ENCODE data around the gene PCLO.
"Not testable (repeated sequence)": the region's sequence is repeated elsewhere in the genome, so short reads cannot be mapped to it uniquely, and the experiment has no call there.

PCLO gene

DNA sequence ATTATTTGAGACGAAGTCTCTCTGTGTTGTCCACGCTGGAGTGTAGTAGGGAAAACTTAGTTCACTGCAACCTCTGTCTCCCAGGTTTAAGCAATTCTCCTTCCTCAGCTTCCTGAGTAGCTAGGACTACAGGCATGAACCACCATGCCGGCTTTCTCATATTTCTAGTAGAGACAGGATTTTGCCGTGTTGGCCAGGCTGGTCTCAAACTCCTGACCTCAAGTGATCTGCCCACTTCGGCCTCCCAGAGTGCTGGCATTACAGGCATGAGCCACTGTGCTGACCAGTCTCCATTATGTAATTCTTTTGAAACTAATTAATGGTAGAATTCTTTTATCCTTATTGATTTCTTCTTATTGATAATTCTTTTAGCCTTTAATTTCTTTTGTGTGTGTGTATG is 32.5 kb downstream of the PCLO start:
- no peak for DNase-seq

DNA sequence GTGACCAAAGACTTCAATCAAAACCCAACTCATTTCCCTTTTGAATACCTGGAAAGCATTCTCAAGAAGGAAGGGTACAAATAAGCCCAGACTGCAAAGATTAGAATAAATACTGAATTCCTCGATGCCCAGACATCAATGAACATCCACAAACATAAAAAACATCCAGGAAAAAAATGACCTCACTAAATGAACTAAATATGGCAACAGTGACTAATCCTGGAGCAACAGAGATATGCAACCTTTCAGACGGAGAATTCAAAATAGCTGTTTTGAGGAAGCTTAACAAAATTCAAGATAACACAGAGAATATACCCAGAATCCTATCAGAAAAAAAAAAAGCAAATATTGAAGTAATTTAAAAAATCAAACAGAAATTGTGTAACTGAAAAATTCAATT is 43.2 kb downstream of the PCLO start:
- DNase-seq, result no peak

DNA sequence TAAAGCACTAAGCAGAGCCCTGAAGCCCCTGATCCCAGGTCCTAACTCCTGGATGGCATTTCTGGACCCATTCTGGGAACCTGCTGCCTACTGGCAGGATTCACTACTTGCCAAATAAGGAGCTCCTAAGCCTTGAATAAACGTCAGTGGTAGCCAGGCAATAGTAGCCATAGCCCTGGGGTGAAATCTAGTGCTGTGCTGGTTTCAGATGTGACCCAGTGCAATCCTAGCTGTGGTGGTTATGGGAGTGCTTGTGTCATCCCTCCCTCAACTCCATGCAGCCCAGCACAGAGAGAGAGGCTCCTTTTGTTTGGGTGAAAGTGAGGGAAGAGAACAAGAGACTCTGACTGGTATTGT is 43.7 kb downstream of the PCLO start:
- DNase-seq, result no peak

DNA sequence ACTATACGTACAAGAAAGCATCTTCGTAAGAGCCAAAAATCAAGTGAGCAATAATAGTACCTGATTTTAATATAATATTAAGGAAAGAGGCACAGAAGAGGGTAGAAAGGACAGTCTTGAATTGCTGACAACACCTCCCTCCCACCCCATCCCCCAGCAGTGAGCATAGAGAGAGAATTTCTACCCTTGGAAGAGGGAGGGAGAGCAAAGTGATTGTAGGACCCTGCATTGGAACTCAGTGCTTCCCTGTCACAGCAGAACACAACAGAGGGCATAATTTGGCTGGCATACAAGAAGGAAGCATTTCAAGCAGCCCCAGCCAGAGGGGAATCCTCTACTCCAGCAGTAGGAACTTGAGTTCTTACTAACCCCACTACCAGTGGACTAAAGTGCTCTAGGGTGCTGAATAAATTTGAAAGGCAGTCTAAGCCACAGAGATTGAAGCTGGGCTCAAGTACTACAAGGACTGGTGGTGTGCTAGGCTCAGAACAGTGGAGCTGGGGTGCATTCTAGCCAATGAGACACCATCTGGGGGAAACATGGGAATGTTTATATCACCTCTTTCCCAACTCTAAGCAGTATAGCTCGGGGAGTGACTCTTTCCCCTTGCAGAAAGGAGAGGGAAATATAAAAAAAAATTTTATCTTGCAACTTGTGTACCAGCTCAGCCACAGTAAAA is 44.2 kb downstream of the PCLO start:
- no peak for DNase-seq

DNA sequence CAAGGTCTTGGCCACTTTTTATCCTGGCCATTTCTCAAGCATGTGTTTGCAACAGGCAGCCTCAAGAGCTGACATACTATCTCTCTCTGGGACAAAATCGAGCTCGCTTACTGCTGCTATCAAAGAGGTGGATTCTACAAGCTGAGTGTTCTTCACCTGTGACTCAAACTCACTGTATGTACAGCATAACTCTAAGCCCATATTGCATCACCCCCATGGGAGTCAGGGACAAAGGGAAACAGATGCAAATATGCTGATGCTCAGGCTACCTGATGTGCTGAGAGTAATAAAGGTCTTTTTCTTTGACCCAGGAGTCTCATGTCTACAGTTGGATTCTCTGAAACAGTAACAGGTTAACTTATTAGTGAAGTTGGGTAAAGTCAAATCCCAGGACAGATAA is 45.2 kb downstream of the PCLO start:
- no peak for DNase-seq

DNA sequence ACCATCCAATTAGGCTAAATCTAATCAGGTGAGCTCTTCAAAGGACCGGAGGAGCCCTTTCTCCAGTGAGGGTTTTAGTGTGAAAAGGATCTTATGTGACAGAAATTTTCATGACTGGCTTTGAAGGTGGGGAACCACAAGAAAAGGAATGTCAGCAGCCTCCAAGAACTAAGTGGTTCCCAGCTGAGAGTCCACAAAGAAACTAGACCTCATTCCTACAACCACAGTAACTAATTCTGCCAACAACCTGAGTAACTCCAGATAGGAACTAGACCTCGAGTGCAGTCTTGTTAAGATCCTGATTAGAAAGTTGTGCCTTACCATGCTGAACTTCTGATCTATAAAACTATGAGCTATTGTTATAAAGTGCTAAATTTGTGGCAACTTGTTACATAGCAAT is 51.3 kb downstream of the PCLO start:
- DNase-seq, result no peak

DNA sequence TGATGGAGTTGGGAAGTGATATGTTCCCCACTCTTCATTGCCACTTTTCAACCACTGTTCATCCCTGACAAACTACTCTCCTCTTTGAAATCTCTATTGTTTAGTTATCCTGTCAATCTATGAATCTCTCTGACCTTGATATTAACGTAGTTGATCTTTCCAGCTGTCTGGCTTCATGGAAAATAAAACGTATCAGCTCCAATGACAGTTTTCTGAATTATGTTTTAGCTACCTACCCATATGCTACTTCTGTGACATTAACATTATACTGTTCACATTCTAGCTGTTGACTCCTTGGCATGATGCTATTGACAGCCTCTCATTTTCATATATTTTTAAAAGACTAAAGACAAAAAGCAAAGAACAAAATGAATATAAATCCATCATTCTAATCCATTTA is 53.3 kb downstream of the PCLO start:
- DNase-seq, result no peak

DNA sequence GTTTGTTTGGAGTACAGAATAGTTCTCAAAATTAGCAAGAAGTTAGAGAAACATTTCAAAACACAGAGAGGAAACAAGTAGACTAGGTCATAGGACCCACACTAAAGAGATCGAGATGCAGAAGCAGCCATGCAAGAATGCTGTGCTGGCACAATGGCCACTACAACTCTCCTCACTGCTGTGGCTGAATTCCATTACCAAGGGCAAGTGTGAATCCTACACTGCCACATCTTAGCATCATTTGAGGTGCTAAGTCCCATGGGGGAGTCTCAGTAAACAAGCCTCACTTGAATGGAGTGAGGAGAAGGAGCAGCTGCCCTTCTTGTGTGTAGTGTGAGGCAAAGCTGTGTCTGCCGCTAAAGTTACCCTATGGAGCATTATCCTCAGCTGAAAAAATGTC is 56.7 kb downstream of the PCLO start:
- DNase-seq, result no peak

DNA sequence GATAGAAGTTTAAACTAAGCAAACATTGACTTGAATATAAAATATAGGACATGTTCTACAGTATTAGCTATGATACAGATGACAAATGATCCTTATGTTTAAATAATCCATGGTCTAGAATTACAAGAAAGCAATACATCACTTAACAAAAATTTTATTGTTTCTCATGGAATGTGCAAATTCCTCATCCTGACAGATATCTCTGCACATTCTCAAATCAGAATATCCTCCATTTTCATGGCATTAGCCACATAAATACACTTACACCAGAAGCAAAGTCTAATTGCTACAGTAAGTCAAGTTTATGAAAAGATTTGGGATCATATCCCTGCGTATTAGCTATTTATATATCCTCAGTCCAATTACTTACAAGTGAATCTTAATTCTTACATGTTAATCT is 57.6 kb downstream of the PCLO start:
- DNase-seq, result no peak

DNA sequence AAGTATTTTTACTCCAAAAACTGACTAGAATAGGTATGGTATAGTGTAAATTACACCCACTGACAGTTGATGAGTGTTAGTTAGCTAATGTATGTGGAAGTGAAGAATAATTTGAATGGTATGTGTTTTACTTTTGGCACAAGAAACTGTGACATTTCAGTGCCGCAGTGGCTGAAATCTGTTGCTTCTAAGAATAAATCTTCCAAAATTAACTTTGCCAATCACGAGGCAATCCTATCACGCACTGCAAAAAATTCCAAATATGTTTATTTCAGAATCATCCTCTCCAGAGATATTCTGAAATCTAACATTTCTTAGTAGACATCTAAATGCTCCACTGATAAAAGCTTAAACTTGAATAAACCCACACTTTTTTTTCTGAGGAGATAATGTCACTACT is 61.2 kb downstream of the PCLO start:
- DNase-seq, result no peak

DNA sequence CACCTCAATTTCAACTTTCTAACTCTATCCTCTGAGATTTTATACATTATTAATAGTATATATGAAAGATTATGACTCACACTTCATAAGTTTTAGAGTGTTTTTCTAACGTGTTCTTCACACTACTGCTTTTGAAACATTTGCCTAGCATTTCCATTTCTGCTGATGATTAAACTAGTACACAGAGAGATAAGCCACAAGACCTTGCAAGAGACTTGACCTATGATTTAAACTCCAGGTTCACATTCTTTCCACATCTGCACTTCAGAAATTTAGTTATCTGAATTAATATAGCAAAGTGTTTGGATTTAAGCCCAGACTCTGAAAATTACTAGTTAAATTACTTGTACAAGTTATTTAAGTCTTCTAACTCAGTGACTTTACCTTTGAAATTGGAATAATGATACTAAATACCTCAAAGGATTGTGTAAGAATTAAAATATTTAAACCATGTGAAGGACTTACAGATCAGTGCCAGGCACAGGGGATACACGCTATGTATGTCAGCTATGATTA is 66.6 kb downstream of the PCLO start:
- no peak for DNase-seq

DNA sequence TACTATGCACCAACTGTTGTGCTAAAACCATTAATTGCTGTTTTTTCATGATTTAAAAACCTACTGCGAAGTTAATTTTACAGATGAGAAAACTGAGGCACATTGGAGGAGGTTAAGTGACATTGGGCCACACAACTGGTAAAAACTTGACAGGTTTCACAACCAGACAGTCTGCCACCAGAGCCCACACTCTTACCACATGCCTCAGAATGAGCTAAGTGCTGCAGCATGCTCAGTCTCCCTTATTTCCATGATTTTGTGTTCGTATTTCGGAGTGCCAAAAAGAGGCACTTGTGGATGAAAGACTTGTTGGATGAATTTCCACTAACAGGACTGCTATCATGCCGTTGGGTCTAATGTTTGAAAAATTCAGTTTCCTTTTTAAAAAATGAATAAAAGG is 77.4 kb downstream of the PCLO start:
- no peak for DNase-seq

DNA sequence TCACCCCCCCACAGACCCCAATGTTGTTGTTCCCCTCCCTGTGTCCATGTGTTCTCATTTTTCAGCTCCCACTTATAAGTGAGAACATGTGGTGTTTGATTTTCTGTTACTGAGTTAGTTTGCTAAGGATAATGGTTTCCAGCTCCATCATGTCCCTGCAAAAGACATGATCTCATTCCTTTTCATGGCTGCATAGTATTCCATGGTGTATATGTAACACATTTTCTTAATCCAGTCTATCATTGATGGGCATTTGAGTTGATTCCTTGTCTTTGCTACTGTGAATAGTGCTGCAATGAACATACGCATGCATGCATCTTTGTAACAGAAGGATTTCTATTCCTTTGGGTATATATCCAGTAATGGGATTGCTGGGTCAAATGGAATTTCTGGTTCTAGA is 82.8 kb downstream of the PCLO start:
- DNase-seq, result not testable (repeated sequence)

DNA sequence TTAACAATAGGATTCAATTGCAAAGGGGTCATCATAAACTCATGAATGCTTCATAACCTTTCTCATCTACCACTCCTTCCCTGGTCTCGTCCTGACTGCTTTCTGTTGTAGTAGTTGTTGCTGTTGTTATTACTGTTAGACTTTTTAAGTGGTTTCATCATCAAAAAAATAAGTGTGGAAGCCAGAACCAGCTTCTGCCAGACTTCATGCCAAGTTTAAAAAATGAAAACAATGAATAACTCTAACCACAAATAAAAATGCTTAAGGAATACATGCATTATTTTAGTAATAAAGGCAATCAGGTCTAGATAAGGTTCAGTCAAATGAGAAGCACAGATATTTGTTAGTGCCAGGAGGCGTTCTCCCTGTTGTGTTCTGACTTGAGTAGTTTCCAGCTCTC is 85.4 kb downstream of the PCLO start:
- no peak for DNase-seq

DNA sequence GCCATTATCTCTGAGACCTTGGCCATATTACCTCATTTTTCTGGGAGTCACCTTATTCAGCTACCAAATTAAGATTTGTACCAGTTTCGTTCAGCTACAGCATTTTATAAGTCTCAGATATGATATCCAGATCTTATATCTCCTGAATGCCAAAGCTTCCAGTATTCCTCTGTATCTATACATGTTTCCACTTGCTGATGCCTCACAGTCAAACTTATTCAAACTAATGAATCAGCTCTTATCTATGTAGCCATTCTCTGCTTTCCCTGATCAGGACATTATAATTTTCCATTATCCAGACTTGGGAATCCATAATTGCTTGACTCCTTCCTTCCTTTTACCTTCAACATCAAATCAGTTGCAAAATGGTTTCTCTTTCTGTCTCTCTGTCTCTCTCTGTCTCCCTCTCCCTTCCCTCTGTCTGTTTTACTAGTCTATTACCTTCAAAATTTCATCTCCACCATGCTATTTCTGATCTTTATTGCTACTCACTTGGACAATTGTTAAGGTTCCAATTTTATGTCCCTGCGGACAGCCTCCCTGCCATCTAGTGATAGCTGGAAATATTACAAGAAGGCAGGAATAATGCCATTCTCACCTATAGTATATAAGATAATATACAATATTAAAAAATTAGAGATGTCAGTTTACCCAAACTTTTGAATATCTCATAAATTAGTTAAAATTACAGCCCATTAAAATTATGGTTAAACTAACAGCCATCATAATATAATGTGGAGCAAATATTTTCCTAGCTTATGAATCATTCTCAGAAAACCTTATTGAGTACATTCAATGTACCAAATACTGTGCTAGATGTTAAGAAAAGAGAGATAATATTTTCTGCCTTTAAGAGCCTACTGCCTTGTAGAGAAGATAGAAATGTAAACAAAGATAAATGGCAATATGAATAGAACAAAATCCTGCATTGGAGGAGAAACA is 89.8 kb downstream of the PCLO start:
- no peak for DNase-seq

DNA sequence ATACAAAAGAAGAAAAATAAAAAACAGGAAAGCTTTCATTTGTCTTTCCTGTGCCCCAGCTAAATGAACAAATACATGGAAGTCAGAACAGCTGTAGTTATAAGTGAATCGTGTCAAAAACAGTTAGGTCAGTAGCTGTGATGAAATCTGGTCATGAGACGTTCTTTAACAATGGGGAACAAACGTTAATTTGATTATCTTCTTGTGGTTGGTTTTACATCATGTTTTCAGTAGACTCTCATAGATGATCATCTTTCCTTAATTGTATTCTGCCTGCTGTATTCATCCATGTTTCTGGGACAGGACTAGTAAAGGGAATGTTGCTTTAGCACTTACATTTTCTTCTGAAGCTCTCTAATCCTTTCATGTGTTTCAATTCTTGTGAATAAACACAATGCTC is 97.0 kb downstream of the PCLO start:
- DNase-seq, result no peak

DNA sequence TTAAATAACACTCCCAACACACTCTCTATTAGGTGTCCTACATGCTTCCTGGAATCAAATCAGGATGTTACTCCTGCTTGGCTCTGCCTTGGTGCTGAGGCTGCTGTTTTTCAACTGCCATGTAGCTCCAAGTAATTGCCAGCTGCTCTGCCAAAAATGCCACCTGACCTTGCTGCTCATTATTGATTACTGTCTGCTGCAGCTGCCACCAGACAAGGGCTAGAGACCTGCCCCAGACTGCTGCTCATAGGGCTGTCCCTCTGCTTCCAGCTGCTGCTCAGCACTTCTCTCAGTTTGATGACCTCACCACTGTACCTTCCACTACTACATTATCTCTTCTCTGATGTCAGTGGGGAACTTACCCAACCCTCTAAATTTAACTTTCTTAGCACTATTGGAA is 102.5 kb downstream of the PCLO start:
- no peak for DNase-seq

DNA sequence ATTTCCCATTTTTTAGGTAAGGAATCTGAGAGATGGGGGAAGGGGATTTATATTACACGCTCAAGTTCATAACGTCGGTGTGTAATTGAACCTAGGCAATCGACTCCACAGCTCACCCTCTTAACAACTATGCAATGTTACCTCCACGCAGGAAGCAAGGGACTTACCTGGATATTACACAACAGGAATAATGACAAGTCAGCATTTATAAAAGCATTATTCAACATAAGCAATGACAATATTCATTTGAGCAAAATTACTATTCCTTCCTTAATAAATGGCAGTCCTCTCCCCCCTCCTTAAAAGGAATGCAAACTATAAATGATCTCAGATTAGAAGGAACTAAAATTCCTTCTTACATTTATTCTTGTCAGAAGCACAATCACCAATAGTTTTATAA is 104.0 kb downstream of the PCLO start:
- no peak for DNase-seq

DNA sequence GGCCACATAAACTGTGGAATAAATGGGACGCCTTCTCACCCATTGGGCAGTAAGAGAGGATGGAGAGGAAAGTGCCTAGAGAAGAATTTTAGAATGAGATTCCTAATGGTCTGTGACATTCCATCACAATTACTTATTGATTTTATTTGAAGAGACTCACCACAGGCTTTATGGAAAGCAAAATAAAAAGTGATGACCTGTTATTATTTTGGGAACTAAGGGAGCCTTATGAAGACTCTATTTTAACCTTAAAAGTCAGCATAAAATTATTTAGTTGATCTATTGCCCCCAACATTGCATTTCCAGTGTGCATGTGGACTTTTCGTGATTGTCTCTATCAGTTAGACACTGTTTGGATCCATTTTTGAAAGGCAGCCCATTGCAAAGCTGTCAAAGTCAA is 107.5 kb downstream of the PCLO start:
- DNase-seq, result no peak

DNA sequence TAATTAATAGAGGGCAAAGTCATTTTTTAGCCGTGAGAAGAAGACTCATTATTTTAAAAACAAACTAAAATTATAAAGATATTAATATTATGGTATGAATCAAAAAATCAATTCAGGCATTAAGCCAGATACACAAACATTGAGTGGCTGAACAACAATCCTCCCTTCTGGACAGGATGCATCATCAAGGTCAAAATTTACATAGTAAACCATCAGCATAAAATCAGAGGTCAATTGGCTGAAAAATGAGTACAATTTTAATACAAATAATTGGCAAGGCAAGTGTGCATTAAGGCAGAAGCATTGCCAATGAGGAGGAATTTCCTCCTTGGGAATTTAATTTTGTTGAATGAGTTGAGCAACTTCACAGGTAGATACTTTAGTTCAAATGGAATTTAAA is 108.2 kb downstream of the PCLO start:
- no peak for DNase-seq

DNA sequence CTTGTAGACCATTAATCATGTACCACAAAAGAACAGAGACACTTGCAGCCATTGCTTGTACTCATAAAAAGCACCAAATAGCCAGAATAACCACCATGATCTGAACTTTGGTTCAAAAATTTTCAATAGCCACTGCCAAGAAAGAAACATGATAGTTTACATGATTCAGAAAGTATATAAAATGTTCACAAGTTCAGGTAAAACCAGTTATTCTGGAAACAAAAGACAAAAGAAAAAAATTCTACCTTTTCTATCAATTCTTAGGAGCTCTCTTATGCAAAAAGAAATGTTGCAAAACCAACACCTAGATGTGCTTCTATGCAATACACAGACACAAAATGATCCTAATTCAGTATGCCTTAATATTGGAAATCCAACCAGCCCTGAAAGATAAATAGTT is 108.7 kb downstream of the PCLO start:
- no peak for DNase-seq

DNA sequence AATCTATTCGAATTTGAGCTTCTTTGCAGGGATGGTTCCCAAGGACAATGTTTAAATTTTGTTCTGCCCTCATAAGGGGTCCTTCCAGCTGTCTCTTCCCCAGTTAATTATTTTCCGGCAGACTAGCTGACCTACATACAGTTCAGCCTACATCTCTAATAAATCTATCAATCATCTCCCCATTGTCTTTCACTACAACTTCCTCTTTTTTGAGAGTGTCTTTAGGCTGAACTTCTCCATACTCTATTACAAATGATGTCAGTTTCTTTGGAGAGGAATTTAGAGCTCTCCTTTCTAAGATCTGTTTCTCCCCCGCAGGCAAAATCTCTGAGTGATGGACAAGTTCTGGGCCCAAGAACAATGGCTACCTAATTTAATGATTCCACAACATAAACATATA is 122.2 kb downstream of the PCLO start:
- no peak for DNase-seq

DNA sequence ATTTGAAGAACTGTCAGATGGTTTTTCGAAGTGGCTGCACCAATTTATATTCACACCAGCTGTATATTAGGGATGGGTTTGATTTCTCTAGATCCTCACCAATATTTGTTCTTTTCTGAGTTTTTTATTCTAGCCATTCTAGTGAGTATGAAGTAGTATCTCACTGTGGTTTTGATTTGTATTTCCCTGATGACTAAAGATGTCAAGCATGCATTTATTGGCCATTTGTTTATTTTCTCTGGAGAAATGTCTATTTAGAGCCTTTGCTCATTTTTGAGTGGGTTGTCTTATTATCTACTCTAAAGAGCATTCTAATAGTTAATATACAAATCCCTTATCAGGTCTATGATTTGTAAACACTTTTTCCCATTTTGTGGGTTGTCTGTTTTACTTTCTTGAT is 123.9 kb downstream of the PCLO start:
- no peak for DNase-seq

DNA sequence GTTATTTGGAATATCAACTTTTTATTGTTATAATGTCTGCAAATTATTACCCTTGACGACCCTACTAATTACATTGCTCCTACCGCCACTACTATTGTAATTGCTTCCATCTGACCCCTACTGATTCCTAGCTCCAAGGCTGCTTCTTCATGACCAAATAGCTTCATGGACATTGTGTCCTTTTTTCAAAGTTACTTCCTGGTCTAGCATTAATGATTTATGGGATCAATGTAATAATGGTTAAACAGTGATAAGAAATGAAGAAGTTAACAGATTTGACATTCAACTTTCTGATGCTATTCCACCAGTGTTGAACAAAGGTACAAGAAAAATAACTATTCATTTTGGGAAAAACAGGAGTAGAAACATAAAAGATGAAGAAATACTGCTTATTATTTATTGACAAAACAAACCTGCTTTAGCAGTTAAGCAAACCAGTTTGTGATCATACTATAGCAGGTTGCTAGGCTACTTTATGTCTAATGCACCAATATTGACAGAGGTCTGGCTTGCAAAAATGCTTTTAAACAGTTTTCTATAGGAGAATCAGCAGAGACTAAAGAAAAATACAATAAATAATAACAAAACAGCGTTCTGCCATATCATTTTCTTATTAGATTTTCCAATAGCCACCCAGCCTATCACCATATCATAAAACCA is 125.8 kb downstream of the PCLO start:
- DNase-seq, result no peak

Measured in suppressor macrophage treated with lipopolysaccharide for 4 hours (primary cell).